ENCODE measurements around the gene CENPE.

The CENPE gene

GRCh38 chr4:103079621-103080020, 118.5 kb downstream of the CENPE start:
- TF ChIP-seq, protein P1, sequence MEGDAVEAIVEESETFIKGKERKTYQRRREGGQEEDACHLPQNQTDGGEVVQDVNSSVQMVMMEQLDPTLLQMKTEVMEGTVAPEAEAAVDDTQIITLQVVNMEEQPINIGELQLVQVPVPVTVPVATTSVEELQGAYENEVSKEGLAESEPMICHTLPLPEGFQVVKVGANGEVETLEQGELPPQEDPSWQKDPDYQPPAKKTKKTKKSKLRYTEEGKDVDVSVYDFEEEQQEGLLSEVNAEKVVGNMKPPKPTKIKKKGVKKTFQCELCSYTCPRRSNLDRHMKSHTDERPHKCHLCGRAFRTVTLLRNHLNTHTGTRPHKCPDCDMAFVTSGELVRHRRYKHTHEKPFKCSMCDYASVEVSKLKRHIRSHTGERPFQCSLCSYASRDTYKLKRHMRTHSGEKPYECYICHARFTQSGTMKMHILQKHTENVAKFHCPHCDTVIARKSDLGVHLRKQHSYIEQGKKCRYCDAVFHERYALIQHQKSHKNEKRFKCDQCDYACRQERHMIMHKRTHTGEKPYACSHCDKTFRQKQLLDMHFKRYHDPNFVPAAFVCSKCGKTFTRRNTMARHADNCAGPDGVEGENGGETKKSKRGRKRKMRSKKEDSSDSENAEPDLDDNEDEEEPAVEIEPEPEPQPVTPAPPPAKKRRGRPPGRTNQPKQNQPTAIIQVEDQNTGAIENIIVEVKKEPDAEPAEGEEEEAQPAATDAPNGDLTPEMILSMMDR (IDR thresholded peaks at IDR 0.05; ENCODE audit: low read depth, low read length) = no peak
- H3K4me3 ChIP-seq (ENCODE audit: low read depth, low read length) = no peak overlapping the region
- H3K27me3 ChIP-seq (ENCODE audit: insufficient read depth, low read depth, severe bottlenecking) = no peaks in the 10 kb centered on the region
- no peak for DNase-seq
- H3K27ac ChIP-seq = no peak overlapping the region
- no peaks in the 10 kb centered on the region; the same call in 1 of the 2 replicates for H3K36me3 ChIP-seq
- no peaks in the 10 kb centered on the region for H3K9me3 ChIP-seq (ENCODE audit: severe bottlenecking)

DNA sequence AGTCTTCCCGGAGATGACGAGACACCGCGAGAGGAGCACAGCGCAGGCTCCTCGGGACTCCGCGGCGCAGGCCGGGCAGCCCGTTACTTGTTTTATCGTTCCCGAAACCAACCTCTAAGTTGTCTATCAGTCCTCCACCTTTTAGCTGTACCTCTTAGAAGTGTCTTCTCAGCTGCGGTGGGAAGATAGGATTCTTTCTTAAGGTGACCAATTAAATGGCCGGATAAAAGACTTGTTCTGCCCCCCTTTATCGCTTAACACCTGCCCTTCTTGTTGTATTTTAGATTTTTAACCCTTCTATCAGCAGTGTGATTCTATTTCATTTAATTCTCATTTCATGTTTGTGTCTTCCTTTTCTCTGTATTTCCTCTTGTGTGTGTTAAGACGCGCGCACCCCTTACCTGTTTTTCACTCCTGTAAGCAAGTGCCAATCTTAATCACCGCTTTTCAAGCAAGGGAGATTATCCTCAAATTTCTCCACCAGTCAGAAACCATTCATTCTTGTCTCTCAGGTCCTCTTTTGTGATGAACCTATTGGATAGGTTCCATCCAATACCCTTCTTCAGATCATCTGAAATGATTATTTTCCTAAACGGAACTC, 121.3 kb downstream of the CENPE start, which contains the start of gene SLC9B2:
SLC9B2 (minus strand) TSS at position 15 of the 601 bp plus-strand sequence. CDS start 9,211 bp downstream, outside the sequence.
- H3K9me3 ChIP-seq (ENCODE audit: severe bottlenecking) = no peaks in the 10 kb centered on the region
- no peak for DNase-seq
- TF ChIP-seq, protein P1 (IDR thresholded peaks at IDR 0.05; ENCODE audit: low read depth, low read length) = no peak
- peak within 1 kb of the TSS; percentile 82 for H3K4me3 ChIP-seq (ENCODE audit: low read depth, low read length)
- H3K27ac ChIP-seq = peak within 1 kb of the TSS; percentile 80
- H3K27me3 ChIP-seq (ENCODE audit: insufficient read depth, low read depth, severe bottlenecking) = no peaks in the 10 kb centered on the region
- H3K36me3 ChIP-seq = peaks cover 8% of the 10 kb centered on the region

DNA sequence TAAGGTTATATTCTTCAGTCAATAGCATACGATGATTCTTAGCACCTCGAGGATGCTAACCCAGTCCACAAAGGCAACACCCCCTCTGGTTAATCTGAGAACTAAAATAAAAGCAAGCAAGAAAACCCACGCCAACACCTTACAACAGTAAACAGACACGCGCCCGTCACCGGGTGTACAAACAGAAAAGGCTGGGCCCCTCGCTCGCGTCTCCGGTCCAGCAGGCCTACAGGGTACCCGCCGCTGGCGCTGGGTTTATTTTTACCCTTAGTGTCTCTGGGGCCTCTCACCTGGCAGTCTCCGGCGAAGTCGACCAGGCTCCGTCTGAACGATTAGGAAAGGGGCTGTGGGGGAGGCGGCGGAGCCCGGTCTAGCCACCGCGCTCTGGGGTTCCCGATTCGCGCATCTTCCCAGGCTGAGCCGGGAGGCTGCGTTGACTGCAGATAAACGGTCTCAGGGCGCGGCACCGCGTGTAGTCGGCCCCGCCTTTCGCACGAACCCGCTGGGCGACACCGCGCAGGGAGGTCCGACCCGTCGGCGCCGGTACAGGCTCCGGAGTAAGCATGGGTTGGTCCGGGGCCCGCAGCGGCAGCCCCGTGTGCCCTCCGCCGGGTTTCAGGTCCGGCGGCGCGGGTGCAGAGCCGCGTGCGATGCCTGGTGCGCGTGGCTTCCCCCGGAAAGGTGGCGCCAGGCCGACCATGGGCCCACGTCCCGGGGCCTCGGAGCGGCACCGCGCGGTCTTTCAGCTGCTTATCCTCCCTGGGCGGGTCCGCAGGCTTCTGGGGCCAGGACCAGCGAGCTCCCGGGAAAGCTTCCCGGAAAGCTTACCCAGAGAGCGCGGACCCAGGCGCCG, 122.0 kb downstream of the CENPE start:
- TF ChIP-seq, protein P1 (IDR thresholded peaks at IDR 0.05; ENCODE audit: low read depth, low read length) = no peak
- H3K27me3 ChIP-seq (ENCODE audit: insufficient read depth, low read depth, severe bottlenecking) = no peaks in the 10 kb centered on the region
- H3K9me3 ChIP-seq (ENCODE audit: severe bottlenecking) = no peaks in the 10 kb centered on the region
- peak overlapping the region; percentile 82 for H3K4me3 ChIP-seq (ENCODE audit: low read depth, low read length)
- H3K36me3 ChIP-seq = peaks cover 8% of the 10 kb centered on the region
- peak; percentile 73 for DNase-seq
- H3K27ac ChIP-seq = peak overlapping the region; percentile 80

DNA sequence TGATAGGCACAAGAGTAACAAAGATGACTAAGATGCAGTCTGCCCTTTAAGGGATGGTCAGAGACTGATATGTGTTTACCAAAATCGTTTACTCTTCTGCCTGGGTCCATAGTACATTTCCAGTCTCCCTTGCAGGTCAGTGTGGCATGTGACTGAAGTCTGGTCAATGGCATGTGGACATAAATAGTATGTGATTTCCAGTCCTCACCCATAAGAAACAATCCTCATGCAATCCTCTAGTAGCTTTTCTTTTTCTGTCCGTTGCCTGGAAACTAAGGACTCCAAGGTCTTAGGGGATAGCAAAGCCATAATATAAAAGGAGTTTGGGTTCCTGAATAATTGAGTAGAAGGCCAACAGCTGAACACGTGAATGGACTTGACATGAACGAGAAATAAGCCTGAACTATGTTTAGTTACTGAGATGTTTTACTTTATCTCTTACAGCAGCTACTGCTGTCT, 122.7 kb downstream of the CENPE start:
- Histone ChIP-seq H3K36me3 (peaks cover 8% of the 10 kb centered on the region), H3K9me3 (ENCODE audit: severe bottlenecking) (no peaks in the 10 kb centered on the region), H3K27me3 (ENCODE audit: insufficient read depth, low read depth, severe bottlenecking) (no peaks in the 10 kb centered on the region), H3K27ac (no peak overlapping the region), H3K4me3 (ENCODE audit: low read depth, low read length) (peak overlapping the region; percentile 82)
- TF ChIP-seq, protein P1 (IDR thresholded peaks at IDR 0.05; ENCODE audit: low read depth, low read length) = no peak
- no peak for DNase-seq

- Histone ChIP-seq H3K27ac (no peak overlapping the region), H3K27me3 (ENCODE audit: insufficient read depth, low read depth, severe bottlenecking) (no peaks in the 10 kb centered on the region), H3K4me3 (ENCODE audit: low read depth, low read length) (no peak overlapping the region), H3K9me3 (ENCODE audit: severe bottlenecking) (no peaks in the 10 kb centered on the region), H3K36me3 (peaks cover 8% of the 10 kb centered on the region)
- no peak for DNase-seq
- TF ChIP-seq, protein P1 (IDR thresholded peaks at IDR 0.05; ENCODE audit: low read depth, low read length) = no peak
Measured at GRCh38 chr4:103074744-103075434, 123.3 kb downstream of the CENPE start.
